ENCODE measurements around the gene TMEM120B.

- no peak for TF ChIP-seq FOXM1 (IDR thresholded peaks at IDR 0.05; ENCODE audit: borderline replicate concordance)
- no peak for TF ChIP-seq SUZ12 (IDR thresholded peaks at IDR 0.05)
- no peak for TF ChIP-seq SP1 (IDR thresholded peaks at IDR 0.05)
- TF ChIP-seq BHLHE40 (IDR thresholded peaks at IDR 0.05; ENCODE audit: borderline replicate concordance) = no peak
- TF ChIP-seq NFRKB (IDR thresholded peaks at IDR 0.05) = no peak
- no peak for TF ChIP-seq ELF4 (IDR thresholded peaks at IDR 0.05)
- TF ChIP-seq FOXA1 (IDR thresholded peaks at IDR 0.05) = no peak
These were observed 25.8 kb downstream of the TMEM120B start for GRCh38 chr12:121738340-121738858.
